Stomach (tissue), 4 donors: Measurements from ENCODE around the gene ENAH.

Source experiments
- EP300 ChIP-seq: sonication (generic); formaldehyde crosslinking; IDR thresholded peaks from one replicate; pipeline ENCODE4 v1.6.1; 2017; ENCODE audit warnings: antibody characterized with exemption
- POLR2A ChIP-seq, 4 donors: fragments of 450-650 bp; IDR thresholded peaks; one replicate each; pipeline ENCODE4 v1.6.1; 2016; ENCODE audit warnings: antibody characterized with exemption in 4 of 4, control low read depth in 2 of 4, mild to moderate bottlenecking in 1 of 4, moderate library complexity in 1 of 4
- POLR2AphosphoS5 ChIP-seq, 3 donors: sonication (generic); formaldehyde crosslinking; IDR thresholded peaks; one replicate each; pipeline ENCODE4 v1.6.1; 2016; ENCODE audit warnings: antibody characterized with exemption in 3 of 3
- TF ChIP-seq, protein P1 (sequence below), 7 experiments: fragments of 450-650 bp in 4 of 7; fragments of 200-600 bp in 3 of 7; sonication (generic) in 3 of 7; IDR thresholded peaks; one replicate each; pipeline ENCODE4 v1.5.1; 2016 to 2019; ENCODE audit warnings: antibody characterized with exemption in 7 of 7, control low read depth in 2 of 7, mild to moderate bottlenecking in 1 of 7

DNA sequence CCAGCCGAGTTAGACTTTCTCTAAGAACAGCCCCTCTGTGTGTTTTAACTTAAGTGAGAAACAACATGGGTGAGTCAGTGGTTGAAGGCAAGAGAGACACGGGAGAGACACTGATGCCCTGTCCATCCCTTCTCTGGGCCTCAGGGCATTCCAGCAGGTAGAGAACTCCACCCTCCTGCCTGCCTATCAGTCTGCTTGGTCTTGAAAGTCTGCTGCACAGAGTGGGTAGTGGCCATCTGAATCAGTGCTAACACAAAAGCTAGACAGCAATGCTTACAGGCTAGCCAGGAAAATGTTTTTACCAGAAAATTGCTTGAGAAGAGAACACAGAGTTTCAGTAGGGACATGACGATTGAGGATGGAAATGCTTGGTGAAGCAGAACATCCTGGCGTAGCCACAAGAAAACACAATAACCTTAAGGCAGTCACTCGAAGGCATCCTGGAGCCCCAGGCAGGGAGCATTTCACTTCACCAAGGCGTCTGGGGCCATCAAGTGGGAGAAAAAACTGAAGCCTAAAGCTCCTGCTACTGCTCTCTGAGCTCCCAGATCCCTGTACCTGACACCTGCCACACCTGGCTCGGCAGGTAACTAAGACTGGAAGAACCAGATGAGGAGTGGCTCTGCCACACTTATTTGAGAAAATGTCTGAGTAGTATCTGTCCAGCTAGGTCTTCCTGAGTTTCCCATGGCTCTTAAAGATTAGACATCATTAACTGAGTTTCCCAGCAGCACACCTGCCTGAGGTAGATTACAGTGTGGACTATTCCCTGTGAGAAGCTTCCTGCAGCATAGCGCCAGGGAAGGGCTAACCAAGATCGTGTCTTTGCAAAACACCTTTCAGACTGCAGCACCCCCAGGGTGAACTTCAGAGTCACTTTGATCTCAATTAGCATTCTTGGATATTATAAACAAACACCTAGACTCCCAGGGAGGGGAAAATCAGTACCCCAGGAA is 207.0 kb downstream of the ENAH start:
- TF ChIP-seq POLR2A (IDR thresholded peaks at IDR 0.05): no peak
- TF ChIP-seq POLR2AphosphoS5 (IDR thresholded peaks at IDR 0.05): peak in 2 of 3 donors; percentile 34 to 57
- TF ChIP-seq, protein P1, sequence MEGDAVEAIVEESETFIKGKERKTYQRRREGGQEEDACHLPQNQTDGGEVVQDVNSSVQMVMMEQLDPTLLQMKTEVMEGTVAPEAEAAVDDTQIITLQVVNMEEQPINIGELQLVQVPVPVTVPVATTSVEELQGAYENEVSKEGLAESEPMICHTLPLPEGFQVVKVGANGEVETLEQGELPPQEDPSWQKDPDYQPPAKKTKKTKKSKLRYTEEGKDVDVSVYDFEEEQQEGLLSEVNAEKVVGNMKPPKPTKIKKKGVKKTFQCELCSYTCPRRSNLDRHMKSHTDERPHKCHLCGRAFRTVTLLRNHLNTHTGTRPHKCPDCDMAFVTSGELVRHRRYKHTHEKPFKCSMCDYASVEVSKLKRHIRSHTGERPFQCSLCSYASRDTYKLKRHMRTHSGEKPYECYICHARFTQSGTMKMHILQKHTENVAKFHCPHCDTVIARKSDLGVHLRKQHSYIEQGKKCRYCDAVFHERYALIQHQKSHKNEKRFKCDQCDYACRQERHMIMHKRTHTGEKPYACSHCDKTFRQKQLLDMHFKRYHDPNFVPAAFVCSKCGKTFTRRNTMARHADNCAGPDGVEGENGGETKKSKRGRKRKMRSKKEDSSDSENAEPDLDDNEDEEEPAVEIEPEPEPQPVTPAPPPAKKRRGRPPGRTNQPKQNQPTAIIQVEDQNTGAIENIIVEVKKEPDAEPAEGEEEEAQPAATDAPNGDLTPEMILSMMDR (IDR thresholded peaks at IDR 0.05): no peak
- TF ChIP-seq EP300: peak; percentile 82
